ENCODE data around the gene SMARCC1. TPM values are rescaled to one million over a fixed set of nuclear protein-coding genes. Genes with fewer than 3 reads are reported as not detected.

Gene SMARCC1
- total RNA-seq, 6 donors from 2014 or later = 33.1 to 58.2 (median 49.4) TPM

GRCh38 chr3:47622671-47623461 is 158.8 kb downstream of the SMARCC1 start:
- no peak for TF ChIP-seq EP300 (IDR thresholded peaks at IDR 0.05)
- TF ChIP-seq CTCF (IDR thresholded peaks at IDR 0.05) = no peak
- H3K27ac ChIP-seq = no peak overlapping the region
- H3K36me3 ChIP-seq = peaks cover 4 to 62% (median 28%) of the 10 kb centered on the region in 4 donors
- WGBS, 2 donors = 80 to 85% methylated on average over 3 of the region's 3 CpGs
- DNase-seq (no peak), ATAC-seq (ENCODE audit: low FRiP score in 2 of 2) (no peak)
- no peaks in the 10 kb centered on the region for H3K27me3 ChIP-seq
- no peak overlapping the region for H3K4me3 ChIP-seq
- no peaks in the 10 kb centered on the region for H3K9me3 ChIP-seq
- H3K4me1 ChIP-seq = no peaks in the 10 kb centered on the region

- no peak for DNase-seq
- Histone ChIP-seq H3K27me3 (no peaks in the 10 kb centered on the region), H3K4me3 (no peak overlapping the region), H3K4me1 (peaks cover 0 to 8% (median 5%) of the 10 kb centered on the region in 4 donors), H3K9me3 (no peaks in the 10 kb centered on the region), H3K36me3 (peaks cover 0 to 58% (median 28%) of the 10 kb centered on the region in 4 donors), H3K27ac (no peak overlapping the region)
- TF ChIP-seq POLR2AphosphoS5 (IDR thresholded peaks at IDR 0.05) (no peak), EP300 (IDR thresholded peaks at IDR 0.05) (no peak), POLR2A (IDR thresholded peaks at IDR 0.05) (no peak), CTCF (IDR thresholded peaks at IDR 0.05) (no peak)
- WGBS, 2 donors = 66 to 72% methylated on average over 5 of the region's 5 CpGs
- ATAC-seq (ENCODE audit: low FRiP score in 2 of 2) = no peak
Measured at GRCh38 chr3:47617086-47618010, 164.3 kb downstream of the SMARCC1 start.

- WGBS, 2 donors = 87 to 97% methylated on average over 2 of the region's 2 CpGs
- DNase-seq = no peak
- ATAC-seq (ENCODE audit: low FRiP score in 2 of 2) = no peak
- Histone ChIP-seq H3K36me3 (peaks cover 0 to 45% (median 24%) of the 10 kb centered on the region in 4 donors), H3K4me1 (peaks cover 0 to 16% (median 14%) of the 10 kb centered on the region in 4 donors), H3K4me3 (no peak overlapping the region), H3K27me3 (no peaks in the 10 kb centered on the region), H3K27ac (no peak overlapping the region), H3K9me3 (no peaks in the 10 kb centered on the region)
- no peak for TF ChIP-seq POLR2A (IDR thresholded peaks at IDR 0.05)
- TF ChIP-seq CTCF (IDR thresholded peaks at IDR 0.05) = no peak
- TF ChIP-seq EP300 (IDR thresholded peaks at IDR 0.05) = no peak
- no peak for TF ChIP-seq POLR2AphosphoS5 (IDR thresholded peaks at IDR 0.05)
Measured at GRCh38 chr3:47614788-47615187, 166.9 kb downstream of the SMARCC1 start.

- no peak for ATAC-seq (ENCODE audit: low FRiP score in 2 of 2)
- Histone ChIP-seq H3K36me3 (peaks cover 0 to 45% (median 21%) of the 10 kb centered on the region in 4 donors), H3K4me3 (no peak overlapping the region), H3K27ac (no peak overlapping the region), H3K9me3 (no peaks in the 10 kb centered on the region), H3K27me3 (no peaks in the 10 kb centered on the region), H3K4me1 (peaks cover 0 to 16% (median 14%) of the 10 kb centered on the region in 4 donors)
- 75 to 82% methylated on average over 4 of the region's 4 CpGs for WGBS, 2 donors
- TF ChIP-seq CTCF (IDR thresholded peaks at IDR 0.05) = no peak
- no peak for TF ChIP-seq EP300 (IDR thresholded peaks at IDR 0.05)
- no peak for DNase-seq
Measured at GRCh38 chr3:47613722-47614121, 168.0 kb downstream of the SMARCC1 start.

Measured in upper lobe of left lung (tissue), 6 donors.